Body of pancreas (tissue), 4 donors: Measurements from ENCODE around the gene CDCP1. TPM values are rescaled to one million over a fixed set of nuclear protein-coding genes. Genes with fewer than 3 reads are reported as not detected.

Experiments used
- ATAC-seq: fragments of 150-250 bp; one replicate; pipeline ENCODE4 v1.9.1; 2016
- DNase-seq, 4 donors: peaks; one replicate each; pipeline ENCODE4 v3.0.0-alpha.2; 2019
- H3K27ac ChIP-seq, 4 donors: fragments of 200-600 bp; sonication (generic); 1 replicate in 3 of 4; 2 replicates in 1 of 4; pipeline versions ENCODE4 v1.5.1 to v1.6.1; 2016 to 2019; ENCODE audit warnings: mild to moderate bottlenecking in 1 of 4, mixed read lengths in 1 of 4, moderate library complexity in 1 of 4
- H3K27me3 ChIP-seq, 2 donors: fragments of 200-600 bp; sonication (generic); one replicate each; pipeline ENCODE4 v1.6.0; 2016; ENCODE audit warnings: mild to moderate bottlenecking in 1 of 2
- H3K36me3 ChIP-seq, 2 donors: fragments of 200-600 bp; sonication (generic); replicated peaks in 1 of 2; 2 replicates each; pipeline ENCODE4 v1.5.1; 2016; ENCODE audit warnings: low read depth in 2 of 2; ENCODE audit not compliant: insufficient read depth in 1 of 2
- H3K4me1 ChIP-seq: fragments of 200-600 bp; sonication (generic); one replicate; pipeline ENCODE4 v1.6.0; 2016
- H3K4me3 ChIP-seq, 2 donors: fragments of 200-600 bp; sonication (generic); 1 replicate in 1 of 2; 2 replicates in 1 of 2; pipeline ENCODE4 v1.5.1; 2016 to 2019
- H3K9me3 ChIP-seq, 3 donors: fragments of 200-600 bp; sonication (generic); 1 replicate in 2 of 3; 2 replicates in 1 of 3; pipeline ENCODE4 v1.5.1; 2016
- CTCF ChIP-seq, 7 experiments: fragments of 450-650 bp in 4 of 7; fragments of 200-600 bp in 3 of 7; sonication (generic) in 3 of 7; IDR thresholded peaks; one replicate each; pipeline ENCODE4 v1.5.1; 2016 to 2019; ENCODE audit warnings: antibody characterized with exemption in 7 of 7
- POLR2A ChIP-seq, 3 donors: fragments of 450-650 bp; IDR thresholded peaks; one replicate each; pipeline ENCODE4 v1.6.1; 2016; ENCODE audit warnings: antibody characterized with exemption in 3 of 3, mild to moderate bottlenecking in 2 of 3
- WGBS, 2 donors: methylation state at CpG; one replicate each; pipeline ENCODE4 v1.1.5; 2017; 5-methylcytosine and 5-hydroxymethylcytosine counted together
- intact Hi-C: fragments of 100-400 bp; cut with DNase I; formaldehyde crosslinking; loops from one replicate; pipeline ENCODE4 v1.15.1; 2023
- total RNA-seq, 2 donors: library from RNA; depleted of rRNA; stranded (reverse); fragments of >200 nt; gene quantifications; one replicate each; pipeline ENCODE4 v1.1.0, GENCODE V29; 2016

CDCP1 gene
- total RNA-seq, 2 donors from 2014 or later, result 6.2 to 6.3 TPM

- WGBS, 2 donors, result 63 to 71% methylated on average over 4 of the region's 4 CpGs
- intact Hi-C loops, result no loop called here
- H3K27ac ChIP-seq, result no peak overlapping the region
Measured at GRCh38 chr3:45168451-45168850, 22.3 kb upstream of the CDCP1 start.

GRCh38 chr3:45167011-45167911 lies 21.1 kb upstream of the CDCP1 start:
- Histone ChIP-seq H3K9me3 (no peaks in the 10 kb centered on the region), H3K36me3 (no peaks in the 10 kb centered on the region), H3K4me3 (no peak overlapping the region), H3K27me3 (no peaks in the 10 kb centered on the region), H3K27ac (peak overlapping the region; percentile 70 to 86 (median 82)), H3K4me1 (peaks cover 18% of the 10 kb centered on the region)
- intact Hi-C loops, result no loop called here
- DNase-seq (peak; percentile 94 to 96 (median 96)), ATAC-seq (peak; percentile 99)
- 15 to 22% methylated on average over 14 to 23 of the region's 23 CpGs for WGBS, 2 donors
- TF ChIP-seq CTCF (IDR thresholded peaks at IDR 0.05) (no peak), POLR2A (IDR thresholded peaks at IDR 0.05) (peak; percentile 8 to 83 (median 63))

More at GRCh38 chr3:45168451-45168850, 22.3 kb upstream of the CDCP1 start:
- Histone ChIP-seq H3K27me3 (no peaks in the 10 kb centered on the region), H3K36me3 (no peaks in the 10 kb centered on the region), H3K4me1 (peaks cover 18% of the 10 kb centered on the region), H3K9me3 (no peaks in the 10 kb centered on the region), H3K4me3 (no peak overlapping the region)
- no peak for DNase-seq
- no peak for ATAC-seq
- TF ChIP-seq CTCF (IDR thresholded peaks at IDR 0.05) (no peak), POLR2A (IDR thresholded peaks at IDR 0.05) (no peak)

GRCh38 chr3:45166321-45166879 lies 20.2 kb upstream of the CDCP1 start:
- Histone ChIP-seq H3K4me3 (no peak overlapping the region), H3K27ac (peak overlapping the region in 2 of 4 donors; percentile 78 to 85), H3K9me3 (no peaks in the 10 kb centered on the region), H3K27me3 (no peaks in the 10 kb centered on the region), H3K36me3 (no peaks in the 10 kb centered on the region), H3K4me1 (peaks cover 18% of the 10 kb centered on the region)
- intact Hi-C loops, result no loop called here
- DNase-seq (peak in 2 of 4 donors; percentile 18 to 28), ATAC-seq (no peak)
- 89 to 92% methylated on average over 3 of the region's 3 CpGs for WGBS, 2 donors
- TF ChIP-seq POLR2A (IDR thresholded peaks at IDR 0.05), result no peak

GRCh38 chr3:45165497-45166283 lies 19.5 kb upstream of the CDCP1 start:
- no peak overlapping the region for H3K27ac ChIP-seq
- H3K36me3 ChIP-seq, result no peaks in the 10 kb centered on the region
- no peak for DNase-seq
- H3K4me3 ChIP-seq, result no peak overlapping the region
- no peak for ATAC-seq
- no peaks in the 10 kb centered on the region for H3K9me3 ChIP-seq
- no peaks in the 10 kb centered on the region for H3K27me3 ChIP-seq
- 88 to 92% methylated on average over 10 of the region's 10 CpGs for WGBS, 2 donors
- intact Hi-C loops, result no loop called here
- TF ChIP-seq CTCF (IDR thresholded peaks at IDR 0.05), result no peak
- TF ChIP-seq POLR2A (IDR thresholded peaks at IDR 0.05), result no peak
- peaks cover 18% of the 10 kb centered on the region for H3K4me1 ChIP-seq

GRCh38 chr3:45164056-45164455 lies 17.9 kb upstream of the CDCP1 start:
- no peak for ATAC-seq
- H3K27ac ChIP-seq, result no peak overlapping the region
- intact Hi-C loops, result no loop called here
- H3K36me3 ChIP-seq, result no peaks in the 10 kb centered on the region
- peaks cover 18% of the 10 kb centered on the region for H3K4me1 ChIP-seq
- TF ChIP-seq POLR2A (IDR thresholded peaks at IDR 0.05) (no peak), CTCF (IDR thresholded peaks at IDR 0.05) (no peak)
- DNase-seq, result no peak
- no peaks in the 10 kb centered on the region for H3K27me3 ChIP-seq
- H3K9me3 ChIP-seq, result no peaks in the 10 kb centered on the region
- H3K4me3 ChIP-seq, result no peak overlapping the region
- 86 to 100% methylated on average over 4 of the region's 4 CpGs for WGBS, 2 donors
